Measurements from ENCODE around the gene SIPA1L2.
A peak's percentile ranks its signal among the peaks of the same experiment; 100 is the strongest.

Gene SIPA1L2

GRCh38 chr1:232630047-232630893 lies at the start of gene SIPA1L2:
Gene SIPA1L2 (minus strand): TSS chr1:232630133. CDS start chr1:232515339, 114,794 bp downstream.
- peak; percentile 77 for DNase-seq

- peak; percentile 49 for DNase-seq
Measured at GRCh38 chr1:232678185-232678886, 48.4 kb upstream of the SIPA1L2 start.

- DNase-seq, result no peak
Measured at GRCh38 chr1:232676307-232676706, 46.4 kb upstream of the SIPA1L2 start.

- DNase-seq, result no peak
Measured at GRCh38 chr1:232675898-232676297, 46.0 kb upstream of the SIPA1L2 start.

GRCh38 chr1:232675260-232675659 lies 45.3 kb upstream of the SIPA1L2 start:
- DNase-seq, result no peak

GRCh38 chr1:232673256-232673655 lies 43.3 kb upstream of the SIPA1L2 start:
- no peak for DNase-seq

GRCh38 chr1:232669981-232670747 lies 40.2 kb upstream of the SIPA1L2 start:
- DNase-seq, result peak; percentile 87

- no peak for DNase-seq
Measured at GRCh38 chr1:232667778-232668165, 37.8 kb upstream of the SIPA1L2 start.

GRCh38 chr1:232667094-232667777 lies 37.3 kb upstream of the SIPA1L2 start:
- no peak for DNase-seq

- DNase-seq, result no peak
Measured at GRCh38 chr1:232664844-232665777, 35.2 kb upstream of the SIPA1L2 start.

- no peak for DNase-seq
Measured at GRCh38 chr1:232662910-232663309, 33.0 kb upstream of the SIPA1L2 start.

- no peak for DNase-seq
Measured at GRCh38 chr1:232658386-232658785, 28.5 kb upstream of the SIPA1L2 start.

GRCh38 chr1:232657426-232658005 lies 27.6 kb upstream of the SIPA1L2 start:
- no peak for DNase-seq

- DNase-seq, result no peak
Measured at GRCh38 chr1:232655746-232656085, 25.8 kb upstream of the SIPA1L2 start.

- DNase-seq, result peak; percentile 97
Measured at GRCh38 chr1:232655028-232655745, 25.3 kb upstream of the SIPA1L2 start.

- no peak for DNase-seq
Measured at GRCh38 chr1:232653789-232654188, 23.9 kb upstream of the SIPA1L2 start.

- DNase-seq, result no peak
Measured at GRCh38 chr1:232650845-232651244, 20.9 kb upstream of the SIPA1L2 start.

GRCh38 chr1:232650418-232650817 lies 20.5 kb upstream of the SIPA1L2 start:
- no peak for DNase-seq

- no peak for DNase-seq
Measured at GRCh38 chr1:232648316-232648715, 18.4 kb upstream of the SIPA1L2 start.

- DNase-seq, result no peak
Measured at GRCh38 chr1:232644209-232644608, 14.3 kb upstream of the SIPA1L2 start.

GRCh38 chr1:232643251-232643650 lies 13.3 kb upstream of the SIPA1L2 start:
- no peak for DNase-seq

All from NCI-H510A treated with DMSO at 0.1 percent for 48 hours (cell line).